GM18505 (cell line): ENCODE measurements around the gene ACTR3C.
"Not testable (repeated sequence)": the region's sequence is repeated elsewhere in the genome, so short reads cannot be mapped to it uniquely, and the experiment has no call there.

Experiments
- ATAC-seq: cut with Tn5 transposase; IDR thresholded peaks from one replicate; pipeline ENCODE4 v1.9.1; 2021; ENCODE audit not compliant: unreplicated experiment
- POLR2A ChIP-seq: IDR thresholded peaks from 4 replicates; pipeline ENCODE4 v1.6.1; 2011; ENCODE audit warnings: borderline replicate concordance; ENCODE audit not compliant: insufficient read depth, insufficient read length; ENCODE audit errors: extremely low read depth

ACTR3C gene

GRCh38 chr7:150307904-150308303 is 15.4 kb downstream of the ACTR3C start:
- no peak for TF ChIP-seq POLR2A
- no peak for ATAC-seq

DNA sequence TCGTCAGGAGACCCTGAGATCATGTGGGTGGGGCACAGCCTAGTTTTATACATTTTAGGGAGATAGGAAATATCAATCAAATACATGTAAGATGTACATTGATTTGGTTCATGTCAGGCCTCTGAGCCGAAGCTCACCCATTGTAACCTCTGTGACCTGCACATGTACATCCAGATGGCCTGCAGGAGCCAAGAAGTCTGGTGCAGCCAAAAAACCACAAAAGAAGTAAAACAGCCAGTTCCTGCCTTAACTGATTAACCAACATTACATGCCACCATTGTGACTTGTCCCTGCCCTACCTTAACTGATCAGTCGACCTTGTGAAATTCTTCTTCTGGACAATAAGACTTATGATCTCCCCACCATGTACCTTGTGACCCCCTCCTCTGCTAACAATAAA is 16.2 kb downstream of the ACTR3C start:
- TF ChIP-seq POLR2A: no peak
- no peak for ATAC-seq

- ATAC-seq: not testable (repeated sequence)
Measured at GRCh38 chr7:150306377-150306776, 17.0 kb downstream of the ACTR3C start.

- not testable (repeated sequence) for ATAC-seq
Measured at GRCh38 chr7:150305903-150306284, 17.5 kb downstream of the ACTR3C start.

GRCh38 chr7:150305259-150305902 is 18.0 kb downstream of the ACTR3C start:
- not testable (repeated sequence) for ATAC-seq

DNA sequence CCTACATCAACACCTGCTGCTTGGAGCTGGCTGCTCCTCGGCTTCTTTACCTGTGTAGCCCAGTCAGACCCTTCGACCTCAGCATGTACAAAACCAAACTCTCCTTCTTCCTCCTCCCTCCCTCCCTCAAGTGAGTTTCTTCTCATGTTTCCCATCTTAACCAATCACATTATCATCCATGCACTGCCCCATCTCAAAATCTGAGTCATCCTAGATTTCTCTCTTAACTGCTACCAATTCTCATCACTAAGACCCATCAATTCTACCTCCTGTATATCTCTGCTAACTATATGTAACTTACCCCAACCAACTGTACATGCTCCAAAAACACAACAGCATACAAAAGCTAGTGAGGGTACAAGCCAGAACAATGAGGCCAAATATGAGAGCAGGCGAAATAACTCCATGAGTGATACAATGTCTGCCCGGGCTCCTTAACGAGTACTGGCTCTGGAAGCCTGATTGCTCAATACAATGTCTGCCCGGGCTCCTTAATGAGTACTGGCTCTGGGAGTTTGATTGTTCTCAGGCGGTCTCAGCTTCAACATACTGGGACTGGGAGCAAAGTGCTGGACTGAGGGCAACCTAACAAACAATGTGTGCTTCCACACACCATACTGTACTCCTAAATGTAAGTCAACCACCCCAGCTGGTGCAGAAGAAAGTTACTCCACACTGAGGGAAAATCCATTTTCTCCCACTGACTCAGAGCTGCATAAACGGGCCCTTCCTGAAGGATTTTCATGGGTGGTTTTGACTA is 18.7 kb downstream of the ACTR3C start:
- not testable (repeated sequence) for ATAC-seq

DNA sequence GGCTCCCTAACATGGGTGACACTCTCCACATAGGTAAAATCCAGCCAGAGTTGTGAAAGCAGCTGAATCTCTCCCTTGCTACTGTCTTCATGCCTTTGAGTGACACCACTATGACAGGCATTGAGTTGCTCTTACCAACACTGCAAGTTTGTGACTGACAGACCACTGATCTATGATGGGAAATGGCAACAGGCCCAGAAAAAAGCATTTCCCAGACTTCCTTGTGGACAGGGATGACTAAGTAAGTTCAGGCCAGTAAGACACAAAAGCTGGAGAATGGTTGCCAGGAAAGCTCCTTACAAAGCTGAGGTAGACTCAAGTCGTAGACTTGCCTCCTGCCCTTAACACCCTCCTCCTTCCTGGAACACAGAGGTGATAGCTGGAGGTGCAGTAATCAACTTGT is 20.4 kb downstream of the ACTR3C start:
- not testable (repeated sequence) for ATAC-seq

DNA sequence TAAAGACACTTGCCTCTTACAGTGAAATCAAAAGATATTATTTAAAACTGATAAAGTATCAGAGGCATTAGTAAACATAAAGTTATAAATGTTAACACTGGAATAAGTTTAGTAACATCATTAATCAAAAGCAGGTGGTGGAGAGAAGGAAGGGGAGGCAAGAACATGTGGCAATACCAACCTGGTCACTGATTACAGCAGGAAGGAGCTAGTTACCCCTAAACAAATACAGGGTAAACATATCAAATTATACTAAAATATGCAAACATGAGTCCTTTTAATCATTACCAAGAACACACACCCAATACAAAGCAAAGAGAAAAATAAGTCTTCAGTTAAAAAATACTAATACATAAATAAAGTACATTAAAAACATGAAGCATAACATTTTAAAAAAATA is 25.4 kb downstream of the ACTR3C start:
- not testable (repeated sequence) for ATAC-seq

DNA sequence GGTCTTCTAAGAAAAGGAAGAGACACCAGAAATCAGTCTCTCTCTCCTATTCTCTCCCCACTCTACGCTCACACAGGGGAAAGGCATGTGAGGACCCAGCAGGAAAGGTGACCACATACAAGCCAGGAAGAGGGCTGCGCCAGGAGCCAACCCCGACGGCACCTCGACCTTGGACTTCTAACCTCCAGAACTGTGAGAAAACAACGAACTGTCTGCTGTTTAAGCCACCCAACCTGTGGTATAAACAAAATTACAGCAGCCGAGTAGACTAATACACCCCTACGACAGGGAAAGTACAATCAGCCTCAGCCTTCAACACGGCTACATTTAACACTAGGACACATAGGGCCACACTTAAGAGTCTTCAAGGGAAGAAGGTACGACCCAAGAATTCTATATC is 26.5 kb downstream of the ACTR3C start:
- ATAC-seq: not testable (repeated sequence)

DNA sequence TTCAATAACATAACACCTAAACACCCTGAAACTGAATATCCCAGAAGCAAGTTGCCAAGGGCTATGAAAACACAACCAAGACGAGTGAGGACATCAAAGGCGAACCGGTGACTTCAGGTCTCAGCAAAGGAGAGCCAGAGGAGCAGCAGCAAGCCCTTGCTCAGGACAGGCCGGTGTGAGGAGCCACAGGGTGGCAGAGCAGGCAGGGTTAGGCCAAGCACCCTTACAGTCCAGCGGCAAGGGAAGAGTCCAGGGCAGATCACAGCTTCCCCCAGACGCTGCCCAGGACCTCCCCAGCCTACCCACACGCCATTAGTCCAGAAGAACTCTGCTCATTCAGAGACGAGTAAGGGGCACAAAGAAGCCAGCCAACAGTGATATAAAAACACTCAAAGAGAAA is 27.7 kb downstream of the ACTR3C start:
- ATAC-seq: not testable (repeated sequence)

DNA sequence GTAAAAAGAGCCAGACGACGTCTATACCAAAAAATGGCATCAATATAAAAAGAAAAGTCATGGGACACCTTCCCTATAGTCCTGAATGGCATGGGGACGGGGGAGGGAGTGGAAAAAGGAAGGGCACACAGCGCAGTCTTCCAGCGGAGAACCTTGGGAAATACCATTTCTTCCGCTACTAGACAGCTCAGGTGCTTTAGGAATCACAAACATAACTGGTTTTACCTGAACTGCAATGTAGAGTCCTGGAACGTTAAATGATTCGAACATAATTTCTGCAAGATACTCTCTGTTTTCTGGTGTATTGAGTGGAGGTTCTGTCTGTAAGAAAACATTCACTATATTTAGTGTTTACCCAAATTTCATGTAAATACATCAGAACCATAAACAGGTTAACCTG is 28.3 kb downstream of the ACTR3C start:
- ATAC-seq: not testable (repeated sequence)

DNA sequence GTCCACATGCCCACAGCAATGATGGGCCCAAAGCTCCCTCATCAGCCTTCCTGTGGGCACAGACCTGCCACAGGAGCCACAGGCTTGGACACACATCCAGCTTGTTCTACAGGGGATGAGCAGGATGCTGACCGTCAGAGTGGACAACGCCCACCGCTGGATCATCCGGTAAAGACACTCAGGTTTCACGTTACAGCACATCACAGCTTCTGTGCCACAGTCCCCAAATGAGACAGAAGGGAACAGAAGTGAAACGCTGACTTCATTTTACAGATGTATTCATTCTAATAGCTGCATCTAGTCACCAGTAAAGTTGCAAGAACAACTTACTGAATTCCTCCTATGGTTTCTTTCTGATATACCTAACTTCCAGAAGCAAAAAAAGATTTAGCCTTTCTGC is 33.0 kb downstream of the ACTR3C start:
- ATAC-seq: not testable (repeated sequence)

DNA sequence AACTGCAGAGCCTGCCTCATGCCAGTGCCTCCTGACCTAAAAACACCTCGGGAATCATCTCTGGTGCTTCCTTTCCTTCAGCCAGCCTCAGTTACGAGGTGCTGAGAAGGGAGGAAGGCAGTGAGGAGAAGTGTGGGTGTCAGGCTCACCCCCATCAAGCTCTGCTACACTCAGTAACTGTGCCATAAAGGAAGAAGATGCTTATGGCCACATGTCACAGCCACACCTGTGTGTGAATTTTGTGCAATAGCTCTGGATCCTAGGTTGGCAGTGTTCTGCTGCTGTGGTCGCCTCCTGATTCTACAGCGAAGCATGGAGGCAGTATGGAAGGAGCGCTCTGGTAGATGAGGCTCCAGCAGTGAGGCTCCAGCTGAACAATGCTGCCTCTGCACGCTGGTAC is 34.5 kb downstream of the ACTR3C start:
- ATAC-seq: not testable (repeated sequence)

DNA sequence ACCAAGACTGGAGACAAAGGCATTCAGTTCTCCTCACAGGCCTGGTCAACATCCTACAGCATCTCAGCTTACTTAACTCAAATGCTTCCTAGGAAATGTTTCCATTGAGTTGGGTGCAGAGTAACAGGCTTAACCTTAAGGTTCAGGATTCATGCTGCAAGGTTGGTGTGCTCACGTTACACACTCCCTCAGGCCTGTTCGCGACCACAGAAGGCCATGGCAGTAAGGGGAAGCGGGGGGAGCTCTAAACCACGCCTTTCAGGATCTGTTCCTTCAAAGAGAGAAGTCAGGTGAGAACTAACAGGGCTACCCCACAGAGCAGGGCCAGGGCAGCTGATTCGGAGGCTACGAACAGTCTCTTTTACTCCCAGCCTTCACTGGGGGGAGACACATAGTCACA is 35.5 kb downstream of the ACTR3C start:
- ATAC-seq: not testable (repeated sequence)

- not testable (repeated sequence) for ATAC-seq
Measured at GRCh38 chr7:150285849-150286754, 37.2 kb downstream of the ACTR3C start.

DNA sequence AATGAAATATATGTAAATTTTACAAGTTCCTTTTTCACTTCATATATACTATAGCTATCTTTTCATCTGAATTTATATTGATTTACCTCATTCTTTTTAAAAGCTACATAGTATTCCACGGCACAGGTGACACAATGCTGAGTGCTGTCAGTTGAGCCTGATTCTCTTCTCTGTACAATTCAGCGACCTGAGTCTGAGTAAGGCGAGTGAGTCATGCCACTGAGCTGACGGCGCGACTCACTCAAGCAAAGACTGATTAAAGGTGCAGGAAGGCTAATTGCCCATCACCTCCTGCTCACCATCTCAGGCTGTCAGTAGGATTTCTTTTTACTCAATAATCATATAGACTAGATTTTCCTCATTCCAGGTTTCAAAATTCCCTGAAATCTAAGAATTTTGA is 39.7 kb downstream of the ACTR3C start:
- not testable (repeated sequence) for ATAC-seq

DNA sequence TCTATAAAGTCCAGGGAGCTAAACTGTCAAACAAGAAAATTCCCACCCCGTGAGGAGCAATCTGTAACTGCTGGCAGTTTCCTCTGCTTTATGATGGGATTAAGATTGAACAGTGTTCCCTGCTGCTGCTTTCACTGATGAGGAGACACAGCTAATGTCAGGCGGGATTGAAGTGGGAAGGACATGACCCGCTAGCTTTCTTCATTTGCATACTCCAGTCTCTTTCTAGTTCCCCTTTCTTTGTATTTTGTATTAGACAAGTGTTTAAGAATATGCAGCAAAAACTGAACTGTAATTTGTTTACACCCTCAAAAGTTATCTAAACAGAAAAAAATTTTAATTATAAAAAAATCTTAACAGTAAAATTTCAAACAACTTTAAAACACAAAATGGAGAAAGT is 40.2 kb downstream of the ACTR3C start:
- ATAC-seq: not testable (repeated sequence)

- not testable (repeated sequence) for ATAC-seq
Measured at GRCh38 chr7:150281681-150282403, 41.5 kb downstream of the ACTR3C start.

GRCh38 chr7:150278383-150278782 is 45.0 kb downstream of the ACTR3C start:
- ATAC-seq: not testable (repeated sequence)

DNA sequence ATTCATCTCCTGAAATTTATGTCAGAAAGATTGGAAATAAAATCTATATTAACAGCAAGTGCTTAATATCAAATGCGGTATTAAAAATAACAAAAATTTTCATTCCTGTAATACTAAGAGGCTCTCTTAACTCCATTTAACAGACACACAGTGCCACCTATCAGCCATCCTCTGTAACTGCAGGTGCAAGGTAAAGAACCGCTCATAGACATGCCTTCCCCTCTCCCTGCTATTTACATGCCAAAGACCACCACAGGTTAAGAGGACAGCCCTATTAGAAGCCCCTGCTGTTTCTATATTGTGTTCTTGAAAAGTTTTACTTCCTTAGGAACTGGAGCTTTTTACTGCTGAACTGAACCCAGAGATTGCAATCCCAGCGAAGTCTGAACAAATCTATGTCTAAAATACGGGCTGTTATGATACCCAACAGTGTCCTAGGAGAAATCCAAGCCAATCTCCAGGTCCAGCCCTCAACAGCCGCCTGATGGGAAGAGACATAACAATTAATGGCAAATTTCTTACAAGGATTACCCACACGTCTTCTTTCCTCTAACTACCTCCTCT is 47.1 kb downstream of the ACTR3C start:
- ATAC-seq: not testable (repeated sequence)
